ENCODE measurements around the gene NOS1.

DNA sequence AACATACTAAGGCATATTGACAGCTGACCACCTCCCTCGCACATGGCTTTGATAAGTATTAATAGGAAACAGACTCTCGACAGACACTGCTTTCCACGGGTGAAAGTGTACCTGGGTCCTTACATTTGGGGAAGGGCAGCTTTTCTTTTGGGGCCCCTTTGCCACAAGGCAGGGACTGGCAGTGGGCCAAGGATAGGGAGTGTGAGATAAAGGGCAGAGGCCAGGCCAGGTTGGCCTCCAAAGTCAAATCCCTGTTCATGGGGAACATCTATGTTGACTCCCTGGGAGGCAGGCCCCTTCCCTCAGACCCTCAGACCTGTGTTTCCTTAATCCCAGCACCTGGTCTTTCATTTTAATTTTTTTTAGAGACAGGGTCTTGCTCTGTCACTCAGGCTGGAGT is 151.8 kb downstream of the NOS1 start:
- TF ChIP-seq, protein P1, sequence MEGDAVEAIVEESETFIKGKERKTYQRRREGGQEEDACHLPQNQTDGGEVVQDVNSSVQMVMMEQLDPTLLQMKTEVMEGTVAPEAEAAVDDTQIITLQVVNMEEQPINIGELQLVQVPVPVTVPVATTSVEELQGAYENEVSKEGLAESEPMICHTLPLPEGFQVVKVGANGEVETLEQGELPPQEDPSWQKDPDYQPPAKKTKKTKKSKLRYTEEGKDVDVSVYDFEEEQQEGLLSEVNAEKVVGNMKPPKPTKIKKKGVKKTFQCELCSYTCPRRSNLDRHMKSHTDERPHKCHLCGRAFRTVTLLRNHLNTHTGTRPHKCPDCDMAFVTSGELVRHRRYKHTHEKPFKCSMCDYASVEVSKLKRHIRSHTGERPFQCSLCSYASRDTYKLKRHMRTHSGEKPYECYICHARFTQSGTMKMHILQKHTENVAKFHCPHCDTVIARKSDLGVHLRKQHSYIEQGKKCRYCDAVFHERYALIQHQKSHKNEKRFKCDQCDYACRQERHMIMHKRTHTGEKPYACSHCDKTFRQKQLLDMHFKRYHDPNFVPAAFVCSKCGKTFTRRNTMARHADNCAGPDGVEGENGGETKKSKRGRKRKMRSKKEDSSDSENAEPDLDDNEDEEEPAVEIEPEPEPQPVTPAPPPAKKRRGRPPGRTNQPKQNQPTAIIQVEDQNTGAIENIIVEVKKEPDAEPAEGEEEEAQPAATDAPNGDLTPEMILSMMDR (IDR thresholded peaks at IDR 0.05) = no peak
- TF ChIP-seq ZFX (IDR thresholded peaks at IDR 0.05; ENCODE audit: borderline replicate concordance) = no peak

All from 22Rv1 (cell line).